Chondrocyte (in vitro differentiated cells): ENCODE measurements around the gene RAB23. TPM values are rescaled to one million over a fixed set of nuclear protein-coding genes. Genes with fewer than 3 reads are reported as not detected.
A peak's percentile ranks its signal among the peaks of the same experiment; 100 is the strongest.

ENCODE experiments used
- DNase-seq: peaks from one replicate; pipeline ENCODE4 v3.0.0; 2021; ENCODE audit warnings: mixed read lengths, low spot score
- H3K27ac Mint-ChIP-seq: one replicate; pipeline ENCODE4 v1.8.0; 2021; ENCODE audit warnings: mild to moderate bottlenecking, moderate library complexity, mixed read lengths; ENCODE audit not compliant: unreplicated experiment
- H3K27me3 Mint-ChIP-seq: 2 replicates; pipeline ENCODE4 v1.8.0; 2021; ENCODE audit warnings: low read depth, mixed read lengths
- H3K36me3 Mint-ChIP-seq: 2 replicates; pipeline ENCODE4 v1.8.0; 2021; ENCODE audit warnings: low read depth, mixed read lengths
- H3K4me1 Mint-ChIP-seq: 2 replicates; pipeline ENCODE4 v1.8.0; 2021; ENCODE audit warnings: low read depth, mild to moderate bottlenecking, mixed read lengths
- H3K4me3 Mint-ChIP-seq: one replicate; pipeline ENCODE4 v1.8.0; 2021; ENCODE audit warnings: mild to moderate bottlenecking, moderate library complexity, mixed read lengths; ENCODE audit not compliant: unreplicated experiment
- H3K9me3 Mint-ChIP-seq: 2 replicates; pipeline ENCODE4 v1.8.0; 2021; ENCODE audit warnings: low read depth, mixed read lengths
- total RNA-seq: library from RNA; stranded (reverse); gene quantifications from 3 replicates; pipeline ENCODE4 v1.2.1, GENCODE V29; 2021
- TF ChIP-seq, protein P1 (sequence below): fragments of 200-600 bp; sonication (generic); IDR thresholded peaks from 2 replicates; pipeline ENCODE4 v1.5.0; 2021; ENCODE audit warnings: antibody characterized with exemption, mild to moderate bottlenecking, moderate library complexity

RAB23 gene
- total RNA-seq, 1 donor from 2014 or later: 79.4 TPM

GRCh38 chr6:57262901-57263694 is 41.0 kb upstream of the RAB23 start:
- Mint-ChIP-seq H3K9me3 (peaks cover 4% of the 10 kb centered on the region), H3K4me1 (peaks cover 95% of the 10 kb centered on the region), H3K36me3 (no peaks in the 10 kb centered on the region), H3K4me3 (no peak overlapping the region), H3K27ac (peak overlapping the region; percentile 84), H3K27me3 (no peaks in the 10 kb centered on the region)
- DNase-seq: no peak
- TF ChIP-seq, protein P1, sequence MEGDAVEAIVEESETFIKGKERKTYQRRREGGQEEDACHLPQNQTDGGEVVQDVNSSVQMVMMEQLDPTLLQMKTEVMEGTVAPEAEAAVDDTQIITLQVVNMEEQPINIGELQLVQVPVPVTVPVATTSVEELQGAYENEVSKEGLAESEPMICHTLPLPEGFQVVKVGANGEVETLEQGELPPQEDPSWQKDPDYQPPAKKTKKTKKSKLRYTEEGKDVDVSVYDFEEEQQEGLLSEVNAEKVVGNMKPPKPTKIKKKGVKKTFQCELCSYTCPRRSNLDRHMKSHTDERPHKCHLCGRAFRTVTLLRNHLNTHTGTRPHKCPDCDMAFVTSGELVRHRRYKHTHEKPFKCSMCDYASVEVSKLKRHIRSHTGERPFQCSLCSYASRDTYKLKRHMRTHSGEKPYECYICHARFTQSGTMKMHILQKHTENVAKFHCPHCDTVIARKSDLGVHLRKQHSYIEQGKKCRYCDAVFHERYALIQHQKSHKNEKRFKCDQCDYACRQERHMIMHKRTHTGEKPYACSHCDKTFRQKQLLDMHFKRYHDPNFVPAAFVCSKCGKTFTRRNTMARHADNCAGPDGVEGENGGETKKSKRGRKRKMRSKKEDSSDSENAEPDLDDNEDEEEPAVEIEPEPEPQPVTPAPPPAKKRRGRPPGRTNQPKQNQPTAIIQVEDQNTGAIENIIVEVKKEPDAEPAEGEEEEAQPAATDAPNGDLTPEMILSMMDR: no peak

DNA sequence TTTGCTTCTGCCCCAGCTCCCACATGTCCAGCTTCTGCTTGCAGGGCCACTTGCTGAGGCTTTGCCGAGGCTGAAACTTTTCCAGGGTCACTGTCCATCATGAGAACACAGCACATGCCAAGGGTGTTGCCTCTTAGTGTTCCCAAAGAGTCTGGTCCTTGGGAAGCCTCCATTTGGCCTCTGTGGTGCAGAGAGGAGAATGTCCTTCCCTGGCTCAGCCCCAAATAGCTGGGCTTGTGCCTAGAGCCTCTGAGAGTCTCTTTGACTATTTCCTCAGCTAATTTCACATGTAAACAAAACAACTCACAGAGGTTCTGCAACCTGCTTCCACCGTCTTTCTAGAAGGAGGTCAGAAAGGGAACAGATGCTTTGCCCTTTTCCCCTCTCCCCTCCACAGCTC is 40.4 kb upstream of the RAB23 start:
- TF ChIP-seq, protein P1: no peak
- Mint-ChIP-seq H3K27me3 (no peaks in the 10 kb centered on the region), H3K27ac (peak overlapping the region; percentile 84), H3K4me3 (no peak overlapping the region), H3K4me1 (peaks cover 95% of the 10 kb centered on the region), H3K36me3 (no peaks in the 10 kb centered on the region), H3K9me3 (peaks cover 4% of the 10 kb centered on the region)
- no peak for DNase-seq

GRCh38 chr6:57261926-57262325 is 39.8 kb upstream of the RAB23 start:
- peaks cover 93% of the 10 kb centered on the region for H3K4me1 Mint-ChIP-seq

DNA sequence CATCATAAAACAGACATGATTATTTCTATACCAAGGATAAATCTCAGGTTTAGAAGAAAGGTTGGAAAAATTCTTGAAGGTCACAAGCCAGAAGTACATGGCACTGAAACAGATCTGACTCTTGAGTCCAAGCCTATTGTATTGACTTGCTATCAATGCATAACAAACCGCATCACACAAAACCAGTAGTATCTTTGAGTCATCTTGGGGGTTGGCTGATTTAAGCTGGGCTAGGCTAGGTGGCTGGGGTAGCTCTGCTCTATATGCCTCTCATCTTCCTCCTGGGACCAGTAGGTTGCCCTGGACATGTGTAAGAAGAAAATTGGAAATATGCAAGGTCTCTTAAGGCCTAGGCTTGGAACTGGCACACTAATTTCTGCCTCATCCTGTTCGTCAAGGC is 37.0 kb upstream of the RAB23 start:
- H3K27me3 Mint-ChIP-seq: no peaks in the 10 kb centered on the region
- TF ChIP-seq, protein P1: no peak
- H3K4me3 Mint-ChIP-seq: no peak overlapping the region
- H3K36me3 Mint-ChIP-seq: no peaks in the 10 kb centered on the region
- DNase-seq: no peak
- peaks cover 78% of the 10 kb centered on the region for H3K4me1 Mint-ChIP-seq
- H3K27ac Mint-ChIP-seq: peak overlapping the region; percentile 92
- peaks cover 4% of the 10 kb centered on the region for H3K9me3 Mint-ChIP-seq

More at GRCh38 chr6:57261926-57262325, 39.8 kb upstream of the RAB23 start:
- no peaks in the 10 kb centered on the region for H3K36me3 Mint-ChIP-seq
- DNase-seq: no peak
- peaks cover 4% of the 10 kb centered on the region for H3K9me3 Mint-ChIP-seq
- H3K4me3 Mint-ChIP-seq: no peak overlapping the region
- peak overlapping the region; percentile 84 for H3K27ac Mint-ChIP-seq
- H3K27me3 Mint-ChIP-seq: no peaks in the 10 kb centered on the region
- TF ChIP-seq, protein P1: no peak

DNA sequence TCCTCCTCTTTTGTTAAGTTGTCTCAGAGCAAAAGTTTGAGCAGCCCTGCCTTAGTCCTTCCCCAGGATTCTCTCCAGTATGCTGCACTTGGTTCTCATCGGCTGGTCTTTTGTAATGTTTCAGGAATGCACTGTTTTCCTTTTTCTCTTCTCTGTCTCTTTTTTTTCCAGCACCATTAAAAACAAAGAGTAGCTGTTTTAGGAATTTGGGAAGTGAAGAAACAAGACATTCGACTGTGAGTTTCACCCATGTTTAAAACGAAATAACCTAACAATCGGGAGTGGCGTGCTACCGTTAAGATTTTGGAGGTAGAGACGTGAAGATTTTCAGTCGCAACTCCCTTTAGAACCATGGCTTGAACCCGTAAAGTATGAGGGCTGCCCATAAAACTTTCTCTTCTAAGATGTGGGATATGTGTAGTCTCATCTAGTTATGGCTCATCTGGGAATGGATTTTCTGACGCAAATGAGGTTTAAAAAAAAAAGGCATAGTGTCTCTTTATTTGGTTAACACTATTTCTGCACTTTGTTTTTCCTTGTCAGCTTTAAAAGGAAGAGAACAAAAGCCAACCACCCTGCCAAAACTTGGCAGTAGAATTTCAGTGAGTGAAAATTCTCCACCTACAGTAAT is 35.9 kb upstream of the RAB23 start:
- Mint-ChIP-seq H3K4me3 (peak overlapping the region; percentile 53), H3K27me3 (no peaks in the 10 kb centered on the region), H3K9me3 (peaks cover 4% of the 10 kb centered on the region), H3K27ac (peak overlapping the region; percentile 96), H3K4me1 (peaks cover 77% of the 10 kb centered on the region), H3K36me3 (no peaks in the 10 kb centered on the region)
- DNase-seq: no peak
- TF ChIP-seq, protein P1: no peak
